IMR-90 (cell line): Measurements from ENCODE around the gene GABBR2. TPM values are rescaled to one million over a fixed set of nuclear protein-coding genes. Genes with fewer than 3 reads are reported as not detected.

ENCODE experiments used
- ATAC-seq: fragments of 200-7000 bp; cut with Tn5 transposase; 2 replicates; pipeline ENCODE4 v1.9.1; 2020; ENCODE audit warnings: low read depth, mild to moderate bottlenecking, moderate library complexity
- BruUV-seq: library from RNA; stranded (reverse); fragments of 400-500 nt; replicated peaks from 2 replicates; lab custom pipeline; 2021; lab: Mats Ljungman, UMichigan
- CTCF ChIA-PET: fragments of 300-600 bp; formaldehyde crosslinking; extraction: SDS; loops from one replicate; lab custom pipeline; 2021; ENCODE audit warnings: antibody characterized with exemption; lab: Yijun Ruan, JAX
- POLR2A ChIA-PET: fragments of 300-600 bp; sonication (Branson Sonifier 250); formaldehyde crosslinking; loops from one replicate; lab custom pipeline; 2022; ENCODE audit warnings: antibody characterized with exemption; ENCODE audit not compliant: unreplicated experiment; lab: Charles Lee
- DNase-seq: peaks from one replicate; pipeline ENCODE4 v3.0.0; 2013
- H2AFZ ChIP-seq: replicated peaks from 2 replicates; pipeline ENCODE3; 2013; ENCODE audit warnings: low read length, mild to moderate bottlenecking; ENCODE audit not compliant: poor library complexity
- H2AK5ac ChIP-seq: 2 replicates; pipeline ENCODE4 v1.6.1; 2013; ENCODE audit warnings: low read depth, low read length, inconsistent platforms
- H2AK9ac ChIP-seq: replicated peaks from 2 replicates; pipeline ENCODE3; 2013; ENCODE audit warnings: mild to moderate bottlenecking, low read depth, low read length, moderate library complexity; ENCODE audit not compliant: poor library complexity
- H2BK120ac ChIP-seq: 2 replicates; pipeline ENCODE4 v1.6.1; 2013; ENCODE audit warnings: low read depth, low read length, inconsistent platforms
- H2BK15ac ChIP-seq: 3 replicates; pipeline ENCODE4 v1.6.1; 2013; ENCODE audit warnings: low read depth, low read length, inconsistent platforms
- H2BK20ac ChIP-seq: 2 replicates; pipeline ENCODE4 v1.6.1; 2013; ENCODE audit warnings: low read depth, mild to moderate bottlenecking, inconsistent platforms, low read length, moderate library complexity
- H2BK5ac ChIP-seq: 2 replicates; pipeline ENCODE4 v1.6.1; 2013; ENCODE audit warnings: mild to moderate bottlenecking, low read depth, low read length, inconsistent platforms; ENCODE audit not compliant: poor library complexity, severe bottlenecking
- H3K14ac ChIP-seq: replicated peaks from 2 replicates; pipeline ENCODE4 v1.6.1; 2013; ENCODE audit warnings: low read depth, low read length, inconsistent platforms
- H3K18ac ChIP-seq: 2 replicates; pipeline ENCODE4 v1.6.1; 2013; ENCODE audit warnings: low read depth, low read length, control low read depth
- H3K23ac ChIP-seq: 2 replicates; pipeline ENCODE4 v1.6.1; 2013; ENCODE audit warnings: low read depth, low read length, inconsistent platforms
- H3K27ac ChIP-seq: 2 replicates; pipeline ENCODE4 v1.5.1; 2013; ENCODE audit warnings: mild to moderate bottlenecking, control low read depth, low read length; ENCODE audit not compliant: insufficient read depth
- H3K27me3 ChIP-seq: 2 replicates; pipeline ENCODE4 v1.6.1; 2013; ENCODE audit warnings: low read length; ENCODE audit not compliant: control insufficient read depth, insufficient read depth
- H3K36me3 ChIP-seq: 2 replicates; pipeline ENCODE4 v1.6.1; 2013; ENCODE audit warnings: low read length, mixed read lengths; ENCODE audit not compliant: control insufficient read depth, insufficient read depth
- H3K4ac ChIP-seq: 2 replicates; pipeline ENCODE4 v1.6.1; 2013; ENCODE audit warnings: low read depth, low read length, inconsistent platforms
- H3K4me1 ChIP-seq: 2 replicates; pipeline ENCODE4 v1.6.1; 2013; ENCODE audit warnings: low read length, mixed read lengths; ENCODE audit not compliant: control insufficient read depth, insufficient read depth
- H3K4me2 ChIP-seq: 2 replicates; pipeline ENCODE4 v1.6.1; 2013; ENCODE audit warnings: low read depth, mild to moderate bottlenecking, control low read depth, low read length, moderate library complexity
- H3K4me3 ChIP-seq: 2 replicates; pipeline ENCODE4 v1.5.1; 2013; ENCODE audit warnings: low read depth, mild to moderate bottlenecking, control low read depth, low read length, moderate library complexity; ENCODE audit not compliant: insufficient read depth
- H3K56ac ChIP-seq: 2 replicates; pipeline ENCODE4 v1.6.1; 2013; ENCODE audit warnings: low read length, inconsistent platforms; ENCODE audit not compliant: insufficient read depth; ENCODE audit errors: extremely low read depth
- H3K79me1 ChIP-seq, 2 experiments: 2 replicates each; pipeline ENCODE4 v1.6.1; 2013; ENCODE audit warnings: low read length in 2 of 2, inconsistent platforms in 1 of 2, low read depth in 1 of 2
- H3K9ac ChIP-seq: 2 replicates; pipeline ENCODE4 v1.6.1; 2013; ENCODE audit warnings: low read depth, low read length, control low read depth
- H3K9me1 ChIP-seq: 2 replicates; pipeline ENCODE4 v1.6.1; 2013; ENCODE audit warnings: low read length, inconsistent platforms; ENCODE audit not compliant: insufficient read depth
- H3K9me3 ChIP-seq: 2 replicates; pipeline ENCODE4 v1.6.1; 2013; ENCODE audit warnings: low read length; ENCODE audit not compliant: control insufficient read depth, insufficient read depth
- H4K20me1 ChIP-seq: 2 replicates; pipeline ENCODE4 v1.6.1; 2013; ENCODE audit warnings: low read length, inconsistent platforms; ENCODE audit not compliant: insufficient read depth
- H4K5ac ChIP-seq: 2 replicates; pipeline ENCODE4 v1.6.1; 2013; ENCODE audit warnings: mild to moderate bottlenecking, low read depth, low read length, control low read depth
- H4K8ac ChIP-seq, 2 experiments: 2 replicates each; pipeline ENCODE4 v1.6.1; 2013; ENCODE audit warnings: low read depth in 2 of 2, low read length in 2 of 2, control low read depth in 1 of 2, inconsistent platforms in 1 of 2
- H4K91ac ChIP-seq: 2 replicates; pipeline ENCODE4 v1.6.1; 2013; ENCODE audit warnings: low read depth, low read length, inconsistent platforms; ENCODE audit not compliant: insufficient read depth
- BHLHE40 ChIP-seq: fragments of 150-350 bp; IDR thresholded peaks from 2 replicates; pipeline ENCODE4 v1.6.1; 2016; ENCODE audit warnings: mild to moderate bottlenecking, low read depth, low read length
- ELK1 ChIP-seq: fragments of 150-350 bp; IDR thresholded peaks from 2 replicates; pipeline ENCODE4 v1.6.1; 2016; ENCODE audit warnings: low read depth, mild to moderate bottlenecking, low read length, moderate library complexity, borderline replicate concordance
- FOS ChIP-seq: fragments of 150-350 bp; IDR thresholded peaks from 2 replicates; pipeline ENCODE4 v1.6.1; 2016; ENCODE audit warnings: low read depth, low read length
- MAFK ChIP-seq: IDR thresholded peaks from 2 replicates; pipeline ENCODE4 v1.6.1; 2012; ENCODE audit warnings: low read depth, low read length, improper control_type of control experiment
- MXI1 ChIP-seq: IDR thresholded peaks from 2 replicates; pipeline ENCODE4 v1.6.1; 2012; ENCODE audit warnings: low read depth, mild to moderate bottlenecking, low read length, moderate library complexity, borderline replicate concordance
- NFE2L2 ChIP-seq: fragments of 150-350 bp; IDR thresholded peaks from 2 replicates; pipeline ENCODE4 v1.6.1; 2016; ENCODE audit warnings: low read depth, mild to moderate bottlenecking, low read length
- POLR2A ChIP-seq: IDR thresholded peaks from 2 replicates; pipeline ENCODE4 v1.6.1; 2012; ENCODE audit warnings: mild to moderate bottlenecking, low read depth, low read length
- RAD21 ChIP-seq: IDR thresholded peaks from 2 replicates; pipeline ENCODE4 v1.6.1; 2012; ENCODE audit warnings: low read length, improper control_type of control experiment
- RCOR1 ChIP-seq: IDR thresholded peaks from 2 replicates; pipeline ENCODE4 v1.6.1; 2012; ENCODE audit warnings: mild to moderate bottlenecking, low read length, improper control_type of control experiment; ENCODE audit not compliant: insufficient replicate concordance
- RFX5 ChIP-seq: IDR thresholded peaks from 2 replicates; pipeline ENCODE4 v1.8.0; 2012; ENCODE audit warnings: low read depth, mild to moderate bottlenecking, low read length, moderate library complexity
- SMC3 ChIP-seq: fragments of 150-350 bp; IDR thresholded peaks from 2 replicates; pipeline ENCODE4 v1.6.1; 2016; ENCODE audit warnings: low read depth, mild to moderate bottlenecking, antibody characterized with exemption, low read length, moderate library complexity
- USF2 ChIP-seq: fragments of 150-350 bp; IDR thresholded peaks from 2 replicates; pipeline ENCODE4 v1.6.1; 2017; ENCODE audit warnings: mild to moderate bottlenecking, antibody characterized with exemption, low read length, low read depth
- WGBS, 2 experiments: methylation state at CpG; one replicate each; pipeline versions ENCODE4 v1.1.5 to v1.1.7; 2013; ENCODE audit warnings: missing lambda C conversion rate in 2 of 2; ENCODE audit not compliant: insufficient read length in 1 of 2; ENCODE audit errors: extremely low coverage in 2 of 2; 5-methylcytosine and 5-hydroxymethylcytosine counted together
- dilution Hi-C: fragments of 300-500 bp; cut with HindIII; formaldehyde crosslinking; loops from one replicate; pipeline ENCODE4 v1.14.3; 2018; ENCODE audit warnings: low sequenced_read_pairs; ENCODE audit not compliant: unreplicated experiment
- in situ Hi-C: fragments of 300-500 bp; cut with MboI; formaldehyde crosslinking; loops from 3 replicates; pipeline ENCODE4 v1.14.3; 2019; ENCODE audit warnings: low sequenced_read_pairs, inconsistent platforms, mixed read lengths
- intact Hi-C: fragments of 100-400 bp; cut with micrococcal nuclease; formaldehyde crosslinking; loops from 2 replicates; pipeline ENCODE4 v1.10.0; 2022
- polyA plus RNA-seq, 3 experiments: library from polyadenylated mRNA; depleted of rRNA; stranded (reverse); fragments of >200 nt; gene quantifications; 2 replicates each; pipeline ENCODE4 v1.2.3, GENCODE V29; 2012; ENCODE audit warnings: low replicate concordance in 1 of 3
- total RNA-seq: library from RNA; depleted of rRNA; stranded (reverse); fragments of >200 nt; gene quantifications from 2 replicates; pipeline ENCODE4 v1.2.3, GENCODE V29; 2012

GABBR2 gene
- total and polyA plus RNA-seq, 2 of the 4 experiments (the other 2 are of a cell fraction): 14.2 to 20.3 TPM

GRCh38 chr9:98686961-98687855 lies 21.5 kb downstream of the GABBR2 start:
- no peak overlapping the region for H3K18ac ChIP-seq
- H2BK20ac ChIP-seq: no peak overlapping the region
- H3K4me1 ChIP-seq: peaks cover 6% of the 10 kb centered on the region
- ATAC-seq (no peak), DNase-seq (no peak)
- no peak overlapping the region for H2BK120ac ChIP-seq
- H3K56ac ChIP-seq: no peak overlapping the region
- peaks cover 41% of the 10 kb centered on the region for H4K20me1 ChIP-seq
- H3K27ac ChIP-seq: no peak overlapping the region
- in situ Hi-C loops (no loop called here), intact Hi-C loops (no loop called here), dilution Hi-C loops (no loop called here)
- 0 out of 2 replicates have a peak overlapping the region, but pooled peaks have one; percentile 11 for H3K23ac ChIP-seq
- no peak overlapping the region for H2AK9ac ChIP-seq
- H4K8ac ChIP-seq: 0 out of 4 replicates have a peak overlapping the region, but pooled peaks of 1 of the 2 experiments have one; percentile 24
- H3K4me3 ChIP-seq: no peak overlapping the region
- BruUV-seq: no TSS peak
- no peak overlapping the region for H4K5ac ChIP-seq
- H2BK5ac ChIP-seq: no peak overlapping the region
- no peak overlapping the region for H4K91ac ChIP-seq
- no peak overlapping the region; the same call in 1 of the 2 replicates for H3K4ac ChIP-seq
- H3K4me2 ChIP-seq: no peak overlapping the region
- no peak overlapping the region for H2AK5ac ChIP-seq
- no peak overlapping the region for H3K9ac ChIP-seq
- no peaks in the 10 kb centered on the region for H3K9me3 ChIP-seq
- ChIA-PET POLR2A (no interaction called here), CTCF (no interaction called here)
- no peaks in the 10 kb centered on the region; the same call in 1 of the 2 replicates for H3K27me3 ChIP-seq
- H3K9me1 ChIP-seq: peaks cover 10% of the 10 kb centered on the region
- 83% methylated on average over 3 of the region's 7 CpGs; no CpG with 5 or more reads in 1 of the 2 experiments for WGBS, 2 experiments
- H2AFZ ChIP-seq: peak overlapping the region; percentile 65
- TF ChIP-seq NFE2L2: no peak
- no peak for TF ChIP-seq RFX5
- no peak for TF ChIP-seq MAFK
- TF ChIP-seq BHLHE40: no peak
- TF ChIP-seq RCOR1: no peak
- TF ChIP-seq RAD21: no peak
- no peak for TF ChIP-seq ELK1
- TF ChIP-seq POLR2A: no peak
- no peak for TF ChIP-seq SMC3
- no peak for TF ChIP-seq MXI1
- no peak for TF ChIP-seq FOS
- no peak for TF ChIP-seq USF2
- H3K79me1 ChIP-seq: peaks cover 0 to 53% of the 10 kb centered on the region in 2 experiments; a peak in 3 of 4 replicates
- no peak overlapping the region for H3K14ac ChIP-seq
- no peaks in the 10 kb centered on the region for H3K36me3 ChIP-seq
- no peak overlapping the region for H2BK15ac ChIP-seq
